Left ventricle myocardium inferior (tissue), 1 donor: ENCODE results near the gene CARM1. TPM values are rescaled to one million over a fixed set of nuclear protein-coding genes. Genes with fewer than 3 reads are reported as not detected.

Experiments
- DNase-seq: peaks from one replicate; pipeline ENCODE4 v3.0.0-alpha.2; 2020
- H3K27ac ChIP-seq: fragments of 200-600 bp; replicated peaks from 2 replicates; pipeline ENCODE4 v1.8.0; 2021
- H3K27me3 ChIP-seq: fragments of 200-600 bp; 2 replicates; pipeline ENCODE4 v1.8.0; 2021; ENCODE audit warnings: low read depth
- H3K36me3 ChIP-seq: fragments of 200-600 bp; 2 replicates; pipeline ENCODE4 v1.8.0; 2021
- H3K4me1 ChIP-seq: fragments of 200-600 bp; 2 replicates; pipeline ENCODE4 v1.8.0; 2021
- H3K4me3 ChIP-seq: fragments of 200-600 bp; 2 replicates; pipeline ENCODE4 v1.8.0; 2021; ENCODE audit warnings: mild to moderate bottlenecking, moderate library complexity
- H3K9me3 ChIP-seq: fragments of 200-600 bp; replicated peaks from 2 replicates; pipeline ENCODE4 v1.8.0; 2021
- intact Hi-C: fragments of 100-400 bp; cut with micrococcal nuclease; formaldehyde crosslinking; loops from one replicate; pipeline ENCODE4 v1.11.0; 2022
- total RNA-seq: library from RNA; stranded (reverse); fragmentation: NEBNext Ultra II Directional; extraction: Animal tissue kit (Norgen Biotek cat#: 25700); gene quantifications from one replicate; pipeline ENCODE4 v1.2.1, GENCODE V29; 2021
- TF ChIP-seq, protein P1 (sequence below): fragments of 200-600 bp; IDR thresholded peaks from 2 replicates; pipeline ENCODE4 v1.8.0; 2021; ENCODE audit warnings: antibody characterized with exemption, mild to moderate bottlenecking, borderline replicate concordance
- donor health status: DM: no; HTN: yes; CAD: no; lungs with severe emphysema.

CARM1 gene
- total RNA-seq, 1 donor from 2014 or later, result 27.2 TPM

DNA sequence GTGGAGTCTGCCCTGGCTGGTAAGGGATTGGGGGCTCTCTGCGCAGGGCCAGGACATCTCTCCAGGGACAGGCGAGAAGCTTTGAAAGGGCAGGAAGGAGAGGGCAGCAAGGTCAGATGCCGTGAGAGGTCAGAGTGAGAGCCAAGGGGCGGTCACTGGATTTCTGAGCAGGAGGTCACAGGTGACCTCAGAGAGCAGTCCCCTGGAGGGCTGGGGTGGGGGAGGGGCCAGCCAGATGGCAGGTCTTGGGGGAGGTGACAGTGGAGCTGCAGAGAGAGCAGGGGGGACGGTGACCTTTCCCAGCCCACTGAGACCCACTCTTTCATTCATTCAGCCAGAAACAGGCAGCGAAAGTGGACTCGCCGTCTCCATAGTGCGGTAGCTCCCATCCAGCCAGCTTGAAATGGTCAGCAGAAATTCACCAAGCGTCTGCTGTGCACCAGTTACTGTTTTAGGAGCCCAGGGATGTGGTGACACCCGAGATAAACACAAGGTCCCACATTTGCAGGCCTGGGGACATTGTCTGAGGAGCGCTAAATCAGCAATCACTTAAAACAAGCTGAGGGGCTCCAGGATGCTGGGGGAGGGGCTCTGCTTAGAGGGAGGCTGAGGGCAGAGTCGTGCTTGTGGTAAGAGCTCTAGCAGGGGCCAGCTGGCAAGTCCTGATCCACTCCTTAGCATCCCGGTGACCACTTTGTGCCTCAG lies 10.2 kb downstream of the CARM1 start:
- H3K4me1 ChIP-seq, result peaks cover 78% of the 10 kb centered on the region
- peak overlapping the region; percentile 78 for H3K27ac ChIP-seq
- no peaks in the 10 kb centered on the region for H3K9me3 ChIP-seq
- TF ChIP-seq, protein P1, sequence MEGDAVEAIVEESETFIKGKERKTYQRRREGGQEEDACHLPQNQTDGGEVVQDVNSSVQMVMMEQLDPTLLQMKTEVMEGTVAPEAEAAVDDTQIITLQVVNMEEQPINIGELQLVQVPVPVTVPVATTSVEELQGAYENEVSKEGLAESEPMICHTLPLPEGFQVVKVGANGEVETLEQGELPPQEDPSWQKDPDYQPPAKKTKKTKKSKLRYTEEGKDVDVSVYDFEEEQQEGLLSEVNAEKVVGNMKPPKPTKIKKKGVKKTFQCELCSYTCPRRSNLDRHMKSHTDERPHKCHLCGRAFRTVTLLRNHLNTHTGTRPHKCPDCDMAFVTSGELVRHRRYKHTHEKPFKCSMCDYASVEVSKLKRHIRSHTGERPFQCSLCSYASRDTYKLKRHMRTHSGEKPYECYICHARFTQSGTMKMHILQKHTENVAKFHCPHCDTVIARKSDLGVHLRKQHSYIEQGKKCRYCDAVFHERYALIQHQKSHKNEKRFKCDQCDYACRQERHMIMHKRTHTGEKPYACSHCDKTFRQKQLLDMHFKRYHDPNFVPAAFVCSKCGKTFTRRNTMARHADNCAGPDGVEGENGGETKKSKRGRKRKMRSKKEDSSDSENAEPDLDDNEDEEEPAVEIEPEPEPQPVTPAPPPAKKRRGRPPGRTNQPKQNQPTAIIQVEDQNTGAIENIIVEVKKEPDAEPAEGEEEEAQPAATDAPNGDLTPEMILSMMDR, result no peak
- H3K27me3 ChIP-seq, result no peaks in the 10 kb centered on the region
- intact Hi-C loops, result no loop called here
- H3K36me3 ChIP-seq, result no peaks in the 10 kb centered on the region
- peak overlapping the region; percentile 23 for H3K4me3 ChIP-seq
- DNase-seq, result no peak

DNA sequence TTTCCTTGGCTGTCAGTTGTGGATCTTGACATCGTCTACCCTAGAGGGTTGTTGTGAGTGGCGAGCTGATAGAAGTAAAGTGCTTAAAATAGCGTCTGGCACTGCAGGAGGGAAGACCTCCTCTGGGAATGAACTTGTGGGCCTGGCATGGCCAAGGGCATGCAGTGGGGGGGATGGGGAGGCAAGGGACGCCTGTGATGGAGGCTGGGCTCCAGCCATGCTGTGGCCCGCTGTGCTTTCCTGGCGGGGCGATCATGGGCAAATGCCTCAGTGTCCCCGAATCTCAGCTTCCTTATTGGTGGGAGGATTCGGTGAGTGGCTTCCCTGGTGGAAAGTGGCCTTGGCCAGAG lies 10.7 kb downstream of the CARM1 start:
- Histone ChIP-seq H3K4me1 (peaks cover 78% of the 10 kb centered on the region), H3K9me3 (no peaks in the 10 kb centered on the region), H3K27me3 (no peaks in the 10 kb centered on the region), H3K27ac (peak overlapping the region; percentile 78), H3K4me3 (peak overlapping the region; percentile 23), H3K36me3 (no peaks in the 10 kb centered on the region)
- TF ChIP-seq, protein P1, result no peak
- intact Hi-C loops, result no loop called here
- DNase-seq, result peak; percentile 48

DNA sequence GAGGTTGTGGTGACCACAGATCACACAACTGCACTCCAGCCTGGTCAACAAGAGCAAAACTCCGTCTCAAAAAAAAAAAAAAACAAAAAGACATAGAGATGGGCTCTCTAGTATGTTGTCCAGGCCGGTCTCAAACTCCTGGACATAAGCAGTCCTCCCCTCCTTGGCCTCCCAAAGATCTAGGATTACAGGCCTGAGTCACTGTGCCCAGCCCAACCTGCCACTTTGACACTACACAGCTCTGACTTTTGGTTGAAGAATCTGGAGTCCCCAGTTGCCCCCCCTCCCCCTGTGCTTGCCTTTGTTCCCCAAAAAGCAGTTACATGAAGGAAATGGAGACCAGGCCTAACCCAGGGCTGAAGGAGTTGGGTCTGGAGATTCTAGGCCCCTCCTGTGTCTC lies 12.9 kb downstream of the CARM1 start:
- no peaks in the 10 kb centered on the region for H3K9me3 ChIP-seq
- DNase-seq, result no peak
- H3K4me3 ChIP-seq, result no peak overlapping the region
- no peaks in the 10 kb centered on the region for H3K27me3 ChIP-seq
- peaks cover 70% of the 10 kb centered on the region for H3K4me1 ChIP-seq
- no peaks in the 10 kb centered on the region for H3K36me3 ChIP-seq
- intact Hi-C loops, result no loop called here
- no peak overlapping the region for H3K27ac ChIP-seq
- TF ChIP-seq, protein P1, result no peak

DNA sequence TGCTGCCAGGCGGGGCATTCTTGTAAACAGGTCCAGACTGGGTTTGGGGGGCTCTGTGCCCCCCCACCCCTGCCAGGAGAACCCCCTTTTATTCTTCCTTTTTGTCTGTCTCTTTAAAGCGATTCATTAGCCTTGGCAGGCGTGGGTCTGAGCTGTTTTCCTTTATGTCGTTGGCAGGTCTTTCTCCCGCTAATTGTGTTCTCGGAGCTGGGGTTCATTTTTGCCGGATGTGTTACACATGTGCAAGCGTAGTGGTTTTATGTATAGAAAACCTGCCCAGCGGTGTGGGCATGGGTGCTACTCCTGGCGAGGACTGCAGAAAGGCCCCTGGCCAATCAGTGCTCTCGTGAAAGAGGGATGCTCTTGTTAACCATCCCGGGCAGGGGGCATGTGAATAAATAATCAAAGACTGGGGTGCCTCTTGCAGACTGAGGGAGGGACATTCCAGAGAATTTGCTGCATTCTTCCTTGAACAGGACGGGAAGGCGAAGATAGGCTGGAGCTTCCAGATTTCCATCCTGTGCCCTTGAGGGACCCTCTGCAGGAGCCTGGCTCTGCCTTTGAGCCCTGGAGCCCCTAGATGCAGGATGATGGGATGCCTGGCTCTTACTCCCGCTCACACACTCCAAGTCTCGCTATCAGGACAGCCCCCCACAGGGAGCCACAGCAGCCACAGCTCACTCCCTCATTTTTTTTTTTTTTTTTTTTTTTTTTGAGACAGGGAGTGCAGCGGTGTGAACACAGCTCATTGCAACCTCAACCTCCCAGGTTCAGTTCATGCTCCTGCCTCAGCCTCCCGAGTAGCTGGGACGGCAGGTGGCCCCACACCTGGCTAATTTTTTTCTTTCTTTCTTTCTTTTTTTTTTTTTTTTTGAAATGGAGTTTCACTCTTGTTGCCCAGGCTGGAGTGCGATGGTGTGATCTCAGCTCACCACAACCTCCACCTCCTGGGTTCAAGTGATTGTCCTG lies 14.1 kb downstream of the CARM1 start:
- TF ChIP-seq, protein P1, result no peak
- H3K36me3 ChIP-seq, result no peaks in the 10 kb centered on the region
- DNase-seq, result no peak
- intact Hi-C loops, result no loop called here
- no peak overlapping the region for H3K27ac ChIP-seq
- peaks cover 59% of the 10 kb centered on the region for H3K4me1 ChIP-seq
- no peaks in the 10 kb centered on the region for H3K9me3 ChIP-seq
- no peaks in the 10 kb centered on the region for H3K27me3 ChIP-seq
- H3K4me3 ChIP-seq, result no peak overlapping the region

DNA sequence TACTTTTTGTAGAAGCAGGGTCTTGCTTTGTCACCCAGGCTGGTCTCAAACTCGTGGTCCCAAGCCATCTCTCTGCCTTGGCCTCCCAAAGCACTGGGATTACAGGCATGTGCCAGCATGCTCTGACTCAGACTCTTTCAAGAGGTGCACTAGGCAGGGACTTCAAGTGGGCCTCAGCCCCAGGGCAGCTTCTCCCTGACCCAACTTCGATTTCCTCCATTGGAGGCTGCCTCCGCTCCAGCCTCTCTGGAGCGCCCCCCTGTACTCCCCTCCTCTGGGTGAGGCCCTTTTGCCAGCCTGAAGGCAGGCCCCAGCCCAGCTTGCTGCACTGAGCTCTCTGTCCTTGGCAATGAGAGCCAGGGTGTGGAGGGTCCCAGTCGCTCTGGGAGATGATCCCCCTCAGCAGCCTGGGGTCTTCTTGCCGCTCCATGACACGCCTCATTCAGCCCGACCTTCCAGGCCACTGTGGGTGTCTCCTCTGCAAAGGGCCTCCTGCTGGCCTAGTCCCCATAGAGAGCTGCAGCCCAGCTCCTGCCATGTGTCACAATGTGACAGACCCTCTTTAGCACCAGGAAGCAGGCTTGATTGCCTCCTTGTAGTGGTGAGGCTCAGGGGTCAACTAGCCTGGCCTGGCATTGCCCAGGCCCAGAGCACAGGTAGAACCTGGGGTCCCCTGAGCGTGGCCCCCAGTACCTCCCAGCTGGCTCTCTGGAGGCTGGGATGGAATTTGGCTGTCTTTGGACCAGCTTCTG lies 16.4 kb downstream of the CARM1 start:
- no peak overlapping the region for H3K4me3 ChIP-seq
- H3K36me3 ChIP-seq, result no peaks in the 10 kb centered on the region
- intact Hi-C loops, result no loop called here
- peaks cover 58% of the 10 kb centered on the region for H3K4me1 ChIP-seq
- DNase-seq, result no peak
- TF ChIP-seq, protein P1, result no peak
- no peaks in the 10 kb centered on the region for H3K27me3 ChIP-seq
- no peaks in the 10 kb centered on the region for H3K9me3 ChIP-seq
- no peak overlapping the region for H3K27ac ChIP-seq
